Measurements from ENCODE around the gene RBM19.
"Not testable (repeated sequence)": the region's sequence is repeated elsewhere in the genome, so short reads cannot be mapped to it uniquely, and the experiment has no call there.

The RBM19 gene

GRCh38 chr12:113965951-113966797 is at the start of gene RBM19:
Gene RBM19, minus strand, starts transcription at chr12:113966325. Its CDS starts 98 bp downstream, at chr12:113966227.
- Histone ChIP-seq H3K27ac (peak within 1 kb of the TSS in 16 of 21 experiments; percentile 26 to 81 (median 66)), H3K4me3 (peak within 1 kb of the TSS; percentile 60 to 96 (median 69))

- no peak overlapping the region for H3K27ac ChIP-seq
- H3K4me3 ChIP-seq: no peak overlapping the region
Observed at GRCh38 chr12:114015851-114016250, 49.7 kb upstream of the RBM19 start.

- Histone ChIP-seq H3K27ac (no peak overlapping the region), H3K4me3 (no peak overlapping the region)
Observed at GRCh38 chr12:114013575-114014345, 47.6 kb upstream of the RBM19 start.

- Histone ChIP-seq H3K27ac (no peak overlapping the region), H3K4me3 (no peak overlapping the region)
Observed at GRCh38 chr12:114012744-114013431, 46.8 kb upstream of the RBM19 start.

GRCh38 chr12:114011711-114012110 is 45.6 kb upstream of the RBM19 start:
- H3K4me3 ChIP-seq: no peak overlapping the region
- H3K27ac ChIP-seq: no peak overlapping the region

- no peak overlapping the region for H3K27ac ChIP-seq
Observed at GRCh38 chr12:114006482-114007425, 40.6 kb upstream of the RBM19 start.

GRCh38 chr12:114004402-114004801 is 38.3 kb upstream of the RBM19 start:
- Histone ChIP-seq H3K4me3 (no peak overlapping the region), H3K27ac (no peak overlapping the region)

More at GRCh38 chr12:114006482-114007425, 40.6 kb upstream of the RBM19 start:
- H3K4me3 ChIP-seq: no peak overlapping the region

GRCh38 chr12:114003286-114003685 is 37.2 kb upstream of the RBM19 start:
- Histone ChIP-seq H3K4me3 (no peak overlapping the region), H3K27ac (no peak overlapping the region)

- Histone ChIP-seq H3K4me3 (no peak overlapping the region), H3K27ac (no peak overlapping the region)
Observed at GRCh38 chr12:114001511-114002340, 35.6 kb upstream of the RBM19 start.

GRCh38 chr12:114000861-114001260 is 34.7 kb upstream of the RBM19 start:
- Histone ChIP-seq H3K27ac (no peak overlapping the region), H3K4me3 (no peak overlapping the region)

GRCh38 chr12:114000261-114000660 is 34.1 kb upstream of the RBM19 start:
- H3K27ac ChIP-seq, H3K4me3 ChIP-seq: not testable (repeated sequence)

- Histone ChIP-seq H3K27ac (no peak overlapping the region), H3K4me3 (no peak overlapping the region)
Observed at GRCh38 chr12:113997365-113997764, 31.2 kb upstream of the RBM19 start.

GRCh38 chr12:113996026-113996425 is 29.9 kb upstream of the RBM19 start:
- Histone ChIP-seq H3K4me3 (no peak overlapping the region), H3K27ac (no peak overlapping the region)

GRCh38 chr12:113994051-113994450 is 27.9 kb upstream of the RBM19 start:
- H3K4me3 ChIP-seq: no peak overlapping the region

GRCh38 chr12:113992751-113993150 is 26.6 kb upstream of the RBM19 start:
- H3K27ac ChIP-seq, H3K4me3 ChIP-seq: not testable (repeated sequence)

More at GRCh38 chr12:113994051-113994450, 27.9 kb upstream of the RBM19 start:
- H3K27ac ChIP-seq: no peak overlapping the region

- Histone ChIP-seq H3K27ac (no peak overlapping the region), H3K4me3 (no peak overlapping the region)
Observed at GRCh38 chr12:113991224-113992044, 25.3 kb upstream of the RBM19 start.

All from skin epidermis (tissue), 12 donors.